GM19099 (cell line): Measurements from ENCODE around the gene ARRB1.
A peak's percentile ranks its signal among the peaks of the same experiment; 100 is the strongest.

Experiments
- POLR2A ChIP-seq: IDR thresholded peaks from 3 replicates; pipeline ENCODE4 v1.6.1; 2011; ENCODE audit warnings: low read depth; ENCODE audit not compliant: insufficient read length; ENCODE audit errors: extremely low read depth

ARRB1 gene

DNA sequence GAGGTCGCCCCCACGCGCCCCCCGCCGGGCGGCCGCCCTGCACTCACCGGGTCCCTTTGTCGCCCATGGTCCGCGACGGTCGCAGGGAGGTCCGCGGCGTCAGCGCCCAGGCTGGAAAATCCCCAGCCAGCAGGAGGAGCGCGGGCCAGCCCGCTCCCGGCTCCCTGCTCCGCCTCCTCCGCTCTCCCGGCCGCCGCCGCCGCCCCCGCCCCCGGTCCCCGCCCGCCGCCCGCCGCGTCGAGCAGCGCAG is at the start of gene ARRB1:
TSS of gene ARRB1 (minus strand) at position 121 of the 250 bp plus-strand sequence. CDS start at position 67, 54 bp downstream.
- TF ChIP-seq POLR2A, result no peak

DNA sequence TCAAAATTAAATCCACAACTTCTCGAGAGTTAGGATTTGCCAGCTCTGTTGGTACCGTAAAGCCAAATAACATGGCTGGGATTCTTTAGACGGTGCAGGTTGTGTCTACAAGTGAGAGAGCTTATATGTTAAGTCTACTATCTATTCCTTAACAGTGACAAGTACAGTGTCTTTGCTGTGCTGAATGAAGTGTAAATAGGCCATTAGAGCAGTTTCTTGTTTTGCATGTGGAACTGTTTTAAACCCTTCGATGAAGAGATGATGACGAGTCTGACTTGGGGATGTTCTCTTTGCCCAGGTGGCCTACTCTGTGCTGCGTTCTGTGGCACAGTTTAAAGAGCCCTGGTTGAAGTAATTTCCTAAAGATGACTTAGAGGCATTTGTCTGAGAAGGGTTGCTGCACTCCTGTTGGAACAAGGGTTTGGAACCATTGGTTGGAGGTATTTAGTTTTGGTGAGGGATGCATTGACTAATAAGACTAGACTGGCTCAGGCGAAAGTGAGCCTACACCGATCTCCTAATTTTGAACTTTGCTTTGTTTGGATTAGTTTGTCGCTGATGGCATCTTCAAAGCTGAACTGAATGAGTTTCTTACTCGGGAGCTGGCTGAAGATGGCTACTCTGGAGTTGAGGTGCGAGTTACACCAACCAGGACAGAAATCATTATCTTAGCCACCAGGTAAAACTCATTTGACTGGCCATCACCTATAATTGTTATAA is 48.8 kb upstream of the ARRB1 start:
- TF ChIP-seq POLR2A, result no peak

DNA sequence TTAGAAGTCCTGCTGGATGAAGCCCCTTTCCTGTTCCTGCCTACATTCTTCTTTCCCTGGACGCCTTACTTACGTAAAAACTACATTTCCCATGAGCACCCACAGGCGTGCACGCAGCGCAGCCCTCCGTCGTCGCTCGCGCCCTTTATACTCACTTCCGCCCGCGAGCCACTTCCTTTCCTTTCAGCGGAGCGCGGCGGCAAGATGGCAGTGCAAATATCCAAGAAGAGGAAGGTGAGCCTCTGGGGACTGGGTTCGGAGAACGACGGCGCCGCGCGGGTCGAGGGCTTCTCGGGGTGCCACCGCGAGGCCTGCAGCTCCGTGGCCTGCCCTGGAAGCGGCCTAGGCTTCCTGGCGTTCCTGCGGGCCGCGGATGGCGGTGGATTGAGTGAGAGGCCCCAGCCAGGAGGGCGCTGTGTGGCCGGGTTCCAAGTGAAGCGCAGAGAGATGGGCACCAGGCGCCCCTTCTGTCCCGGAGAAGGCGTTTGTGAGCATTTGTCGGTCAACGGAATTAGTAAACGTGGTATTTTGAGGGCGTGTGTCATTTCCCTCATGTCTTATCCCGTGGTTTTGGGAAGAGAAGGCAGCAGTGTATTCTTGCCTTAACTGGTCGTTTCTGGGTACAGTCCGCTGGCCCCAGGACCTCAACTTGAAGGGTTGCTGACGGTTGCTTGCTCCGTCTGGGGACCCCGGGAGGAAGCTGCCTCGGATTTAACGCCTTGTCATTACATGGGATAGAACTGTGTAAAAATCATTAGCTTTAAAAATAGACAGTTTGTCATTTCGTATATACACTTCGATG is 48.1 kb upstream of the ARRB1 start, which contains the start of gene RPS3:
TSS of gene RPS3 (plus strand) at position 175 of the 802 bp plus-strand sequence. CDS start at position 205, 30 bp downstream.
- TF ChIP-seq POLR2A, result peak; percentile 99

DNA sequence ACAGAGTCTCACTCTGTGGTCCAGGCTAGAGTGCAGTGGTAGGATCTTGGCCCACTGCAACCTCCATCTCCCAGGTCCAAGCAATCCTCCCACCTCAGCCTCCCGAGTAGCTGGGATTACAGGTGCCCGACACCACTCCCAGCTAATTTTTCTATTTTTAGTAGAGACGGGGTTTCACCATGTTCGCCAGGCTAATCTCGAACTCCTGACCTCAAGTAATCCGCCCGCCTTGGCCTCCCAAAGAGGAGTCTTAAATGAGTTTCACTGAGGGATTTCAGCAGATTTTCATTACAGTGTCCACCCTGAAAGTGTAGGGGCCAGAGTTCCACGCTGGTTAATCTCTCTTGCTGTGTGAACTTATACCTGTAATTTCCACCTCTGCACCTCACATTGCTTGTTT is 47.4 kb upstream of the ARRB1 start:
- TF ChIP-seq POLR2A, result no peak

DNA sequence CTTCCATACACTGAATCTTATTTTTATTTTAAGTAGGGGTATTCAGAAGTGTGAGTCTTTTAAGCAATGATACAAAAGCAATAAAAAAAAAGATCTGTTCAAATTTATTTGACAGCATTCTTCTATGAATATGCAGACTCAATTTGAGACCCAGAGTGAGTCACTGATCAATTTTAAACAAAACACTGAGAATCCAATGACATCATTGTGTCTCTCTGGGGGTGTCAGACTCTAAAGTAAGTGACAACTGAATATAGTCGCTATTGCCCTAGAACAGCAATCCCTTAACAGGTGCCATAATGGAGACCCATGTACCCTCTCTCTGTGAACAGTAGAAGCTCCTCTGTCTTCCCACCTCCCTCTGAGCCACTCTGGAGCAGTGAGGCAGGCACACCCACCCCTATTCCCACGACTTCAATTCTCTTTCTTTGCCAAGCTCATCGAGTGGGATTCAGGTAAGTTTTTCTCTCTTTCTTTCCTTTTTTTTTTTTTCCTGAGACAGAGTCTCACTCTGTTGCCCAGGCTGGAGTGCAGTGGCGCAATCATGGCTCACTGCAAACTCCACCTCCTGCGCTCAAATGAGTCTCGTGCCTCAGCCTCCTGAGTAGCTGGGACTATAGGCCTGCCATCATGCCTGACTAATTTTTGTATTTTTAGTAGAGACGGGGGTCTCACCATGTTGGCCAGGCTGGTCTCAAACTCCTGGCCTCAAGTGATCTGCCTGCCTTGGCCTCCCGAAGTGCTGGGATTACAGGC is 42.8 kb upstream of the ARRB1 start:
- TF ChIP-seq POLR2A, result no peak

DNA sequence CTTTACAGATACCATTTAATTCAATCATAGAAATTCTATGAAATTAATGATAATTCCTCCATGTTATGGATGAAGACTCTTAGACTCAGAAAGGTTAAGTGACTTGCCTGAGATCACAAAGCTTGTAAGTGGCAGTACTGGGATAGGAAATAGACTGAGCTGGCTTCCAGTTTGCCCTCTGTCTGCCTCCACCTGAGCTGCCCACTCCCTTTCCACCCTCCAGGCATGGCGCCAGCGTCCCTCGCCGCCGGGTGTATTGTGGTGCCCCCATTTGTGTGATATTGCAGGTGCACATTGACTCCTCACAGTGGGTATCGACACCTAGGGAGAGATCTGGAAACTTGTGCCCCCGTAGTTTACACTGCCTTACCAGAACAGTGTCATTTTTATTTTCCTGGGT is 38.5 kb upstream of the ARRB1 start:
- no peak for TF ChIP-seq POLR2A

DNA sequence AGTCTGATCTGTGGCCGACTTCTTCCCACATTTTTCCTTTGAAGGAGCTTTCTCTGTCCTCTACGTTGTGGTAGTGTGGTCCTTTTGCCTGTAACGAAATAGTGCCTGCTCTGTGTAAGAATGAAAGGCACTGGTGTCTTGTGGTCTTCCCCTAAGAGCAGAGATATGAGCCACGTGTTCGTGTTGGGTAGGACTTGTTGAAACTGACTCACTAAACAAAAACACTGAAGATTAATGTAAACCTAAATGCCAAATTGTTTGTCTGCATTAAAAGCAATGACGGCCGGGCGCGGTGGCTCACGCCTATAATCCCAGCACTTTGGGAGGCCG is 37.8 kb upstream of the ARRB1 start:
- no peak for TF ChIP-seq POLR2A

DNA sequence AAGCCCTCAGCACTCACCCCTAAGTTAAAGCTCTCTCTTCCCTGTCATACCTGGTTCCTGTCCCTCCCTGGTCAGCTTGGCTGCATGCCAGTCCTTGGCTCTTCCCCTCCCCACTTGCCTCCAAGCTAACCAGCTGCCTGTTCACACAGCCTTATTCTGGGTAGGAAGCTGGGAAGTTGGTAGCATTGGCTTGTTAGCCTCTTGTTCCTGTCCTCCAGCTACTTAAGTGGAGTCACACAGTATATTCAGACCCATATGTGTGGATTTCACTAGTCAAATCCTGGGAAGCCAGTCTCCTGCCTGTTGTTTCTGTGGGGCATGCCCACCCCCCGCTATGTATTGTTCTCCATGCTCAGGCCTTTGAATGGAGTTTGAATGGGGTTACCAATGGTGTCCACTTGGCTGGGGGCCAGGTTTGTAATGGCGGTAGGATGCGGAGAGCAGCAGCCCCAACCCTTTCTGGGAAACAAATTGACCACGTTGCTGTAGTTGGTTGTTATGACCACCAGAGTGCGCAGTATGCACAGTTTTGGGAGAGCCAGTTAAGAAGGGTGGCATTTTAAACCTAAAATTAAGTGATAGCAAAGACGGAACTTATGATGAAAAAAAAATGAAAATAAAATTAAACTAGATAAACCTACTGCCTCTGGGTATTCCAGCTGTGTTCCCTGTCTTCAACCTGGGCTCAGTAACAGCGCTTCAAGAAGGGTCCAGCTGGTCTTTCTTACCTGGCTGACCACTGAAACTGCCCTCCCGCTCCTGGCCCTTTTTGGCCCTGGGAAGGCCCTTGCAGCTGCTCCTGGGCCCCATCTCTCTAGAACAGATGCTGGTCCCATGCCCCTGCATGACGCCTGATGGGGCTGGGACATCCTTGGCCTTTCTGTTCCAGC is 37.2 kb upstream of the ARRB1 start:
- TF ChIP-seq POLR2A, result no peak

DNA sequence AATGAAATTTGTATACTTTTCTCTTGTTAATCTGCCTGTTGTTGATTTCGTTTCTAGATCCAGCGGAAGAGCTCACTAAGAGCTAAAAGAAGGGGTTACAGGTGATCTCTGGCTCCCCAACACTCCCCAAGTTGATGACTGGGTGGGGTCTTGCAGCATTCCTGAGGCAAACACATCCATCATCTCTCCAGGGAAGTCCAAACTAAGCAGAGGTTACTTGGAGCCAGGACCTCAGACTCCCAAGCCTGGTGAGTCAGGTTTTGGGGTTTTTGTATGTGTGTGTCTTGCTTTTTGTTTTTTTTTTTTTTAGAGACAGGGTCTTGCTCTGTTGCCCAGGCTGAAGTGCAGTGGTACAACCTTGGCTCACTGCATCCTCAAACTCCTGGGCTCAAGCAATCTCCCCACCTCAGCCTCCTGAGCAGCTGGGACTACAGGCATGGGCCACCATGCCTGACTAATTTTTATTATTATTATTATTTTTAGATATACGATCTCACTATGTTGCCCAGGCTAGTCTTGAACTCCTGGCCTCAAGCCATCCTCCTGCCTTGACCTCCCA is 36.4 kb upstream of the ARRB1 start:
- TF ChIP-seq POLR2A, result no peak

DNA sequence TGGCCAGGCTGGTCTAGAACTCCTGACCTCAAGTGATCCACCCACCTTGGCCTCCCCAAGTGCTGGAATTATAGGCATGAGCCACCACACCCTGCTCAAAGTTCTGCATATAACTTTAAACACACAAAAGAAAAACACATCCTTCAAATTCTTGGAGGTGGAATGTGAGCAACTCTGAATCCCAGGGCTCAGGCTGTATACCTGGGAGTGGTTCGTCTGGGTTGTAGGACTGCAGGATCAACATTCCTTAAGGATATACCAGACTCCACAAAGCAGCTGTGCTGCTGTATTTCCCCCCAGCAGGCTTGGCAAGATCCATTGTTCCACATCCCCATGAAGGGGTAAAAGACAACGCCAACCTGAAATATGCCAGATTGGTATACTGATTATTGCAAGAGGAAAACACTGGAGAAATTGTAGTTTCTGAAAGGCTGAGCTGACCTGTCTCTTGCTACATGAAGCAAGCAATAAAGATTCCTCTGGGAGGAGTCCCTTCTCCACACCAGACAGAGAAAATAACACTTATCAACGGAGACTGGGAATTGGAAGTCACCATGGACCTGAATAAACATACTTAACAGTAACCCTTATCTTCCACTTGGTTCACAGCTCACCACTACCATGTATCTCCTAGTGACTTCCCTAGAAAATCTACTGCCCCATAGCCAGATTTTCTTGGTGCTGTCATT is 35.6 kb upstream of the ARRB1 start:
- TF ChIP-seq POLR2A, result no peak

DNA sequence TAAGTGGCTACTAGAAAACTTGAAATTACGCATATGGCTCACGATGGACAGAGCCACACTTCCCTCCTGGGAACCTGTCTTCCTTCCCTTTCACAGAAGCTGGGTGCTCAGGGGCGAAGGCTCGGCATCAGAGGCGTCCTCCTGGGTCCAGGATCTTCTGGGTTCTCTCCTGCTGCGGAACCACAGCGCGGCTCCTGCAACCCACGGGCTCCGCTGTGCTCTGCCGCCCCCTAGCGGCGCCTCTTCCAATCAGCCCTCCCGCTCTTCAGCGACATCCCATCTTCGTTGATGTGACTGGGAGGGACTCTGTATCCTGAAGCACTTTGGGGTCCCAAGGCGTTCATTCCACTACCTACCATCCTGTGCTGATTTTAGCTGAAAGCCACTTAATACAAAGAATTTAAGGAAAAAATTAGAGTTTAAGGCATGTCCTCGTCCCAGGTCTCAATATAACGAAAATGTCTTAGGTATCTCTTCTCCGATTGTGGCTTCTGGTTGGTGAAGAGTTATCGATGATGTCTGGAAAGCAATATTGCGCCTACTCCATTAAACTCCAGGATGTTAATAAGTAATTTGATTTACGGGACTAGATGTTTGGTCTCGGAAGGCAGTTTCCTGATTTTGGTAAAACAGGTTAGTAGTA is 33.1 kb upstream of the ARRB1 start:
- TF ChIP-seq POLR2A, result no peak

DNA sequence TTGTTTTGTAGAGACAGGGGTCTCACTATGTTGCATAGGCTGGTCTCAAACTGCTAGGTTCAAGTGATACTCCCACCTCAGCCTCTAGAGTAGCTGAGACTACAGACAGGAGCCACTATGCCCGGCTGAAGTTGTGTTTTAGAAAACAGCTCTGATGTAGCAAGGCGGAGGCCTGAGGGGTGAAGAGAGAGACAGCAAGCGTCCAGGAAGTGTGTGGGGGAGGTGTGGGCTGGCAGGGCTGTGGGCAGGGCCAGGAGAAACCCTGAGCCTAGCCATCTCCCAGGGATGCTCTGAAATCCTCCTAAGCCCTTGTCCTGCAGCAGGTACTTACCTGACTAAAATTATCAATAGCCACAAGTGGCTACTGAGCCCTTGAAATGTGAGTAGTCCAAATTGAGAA is 31.8 kb upstream of the ARRB1 start:
- TF ChIP-seq POLR2A, result no peak

DNA sequence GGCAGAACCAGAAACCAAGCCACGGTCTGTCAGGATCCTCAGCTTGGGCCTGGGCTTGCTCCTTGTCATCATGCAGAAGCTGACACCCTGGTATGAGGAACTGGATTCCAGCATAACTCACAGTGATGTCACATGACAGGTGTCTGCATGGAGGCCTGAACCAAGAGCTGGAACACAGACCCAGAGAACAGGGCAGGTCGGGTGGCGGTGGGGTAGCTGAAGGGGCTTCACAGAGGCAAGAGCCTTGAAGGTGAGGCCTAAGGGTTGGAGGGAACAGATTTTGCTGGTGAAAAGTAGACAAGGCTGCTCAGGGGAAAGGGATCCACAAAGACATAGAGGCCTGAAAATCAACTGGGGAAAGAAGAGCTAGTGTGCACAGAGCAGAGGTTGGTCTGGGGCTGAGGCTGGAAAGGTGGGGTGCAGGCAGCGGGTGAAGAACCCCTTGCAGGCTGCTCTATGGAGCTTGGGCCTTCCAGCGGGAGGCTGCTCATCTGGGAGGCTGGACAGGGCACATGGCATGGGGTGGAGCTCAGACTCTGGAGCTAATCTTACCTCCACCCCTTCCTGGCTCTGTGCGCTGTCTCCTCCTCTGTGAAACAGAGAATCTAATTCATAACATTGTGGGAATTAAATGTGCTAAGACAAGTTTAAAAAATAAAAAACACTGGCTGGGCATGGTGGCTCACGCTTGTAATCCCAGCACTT is 29.4 kb upstream of the ARRB1 start:
- TF ChIP-seq POLR2A, result no peak

DNA sequence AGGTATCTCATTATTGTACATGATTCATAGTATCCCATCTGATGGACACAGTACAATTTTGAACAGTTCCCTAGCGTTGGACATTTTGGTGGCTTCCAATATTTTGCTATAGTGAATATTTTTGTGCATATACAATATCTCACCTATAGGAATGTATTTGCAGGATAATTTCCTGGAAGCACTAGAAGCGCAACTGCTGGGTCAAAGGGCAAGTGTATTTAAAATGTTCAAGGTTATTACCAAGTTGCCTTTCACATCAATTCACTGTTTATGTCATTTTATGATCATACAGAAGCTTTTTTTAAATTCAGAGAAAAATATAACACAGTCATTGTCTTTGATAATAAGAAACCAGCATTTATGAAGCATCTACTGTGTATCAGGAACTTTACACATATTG is 28.8 kb upstream of the ARRB1 start:
- TF ChIP-seq POLR2A, result no peak

DNA sequence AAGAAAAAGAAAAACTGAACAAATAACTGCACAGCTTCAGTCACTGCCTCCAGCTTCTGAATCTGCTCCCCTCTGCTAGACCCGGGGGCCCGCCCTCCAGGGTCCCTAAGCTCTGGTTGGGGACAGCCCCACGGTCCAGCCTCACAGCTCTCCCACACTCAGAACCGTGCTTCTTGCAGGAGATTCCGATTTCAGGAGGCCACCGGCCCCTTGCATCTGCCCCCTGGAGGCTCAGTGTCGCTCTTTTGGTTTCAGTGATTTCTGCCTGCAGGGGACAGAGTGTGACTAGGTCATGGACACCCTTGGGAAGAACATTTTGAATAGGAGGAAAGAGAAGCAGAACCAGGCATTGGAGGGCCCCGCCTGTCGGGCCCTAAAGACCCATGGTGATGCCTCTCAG is 24.7 kb upstream of the ARRB1 start:
- no peak for TF ChIP-seq POLR2A
